ENCODE results near the gene GREB1.

DNA sequence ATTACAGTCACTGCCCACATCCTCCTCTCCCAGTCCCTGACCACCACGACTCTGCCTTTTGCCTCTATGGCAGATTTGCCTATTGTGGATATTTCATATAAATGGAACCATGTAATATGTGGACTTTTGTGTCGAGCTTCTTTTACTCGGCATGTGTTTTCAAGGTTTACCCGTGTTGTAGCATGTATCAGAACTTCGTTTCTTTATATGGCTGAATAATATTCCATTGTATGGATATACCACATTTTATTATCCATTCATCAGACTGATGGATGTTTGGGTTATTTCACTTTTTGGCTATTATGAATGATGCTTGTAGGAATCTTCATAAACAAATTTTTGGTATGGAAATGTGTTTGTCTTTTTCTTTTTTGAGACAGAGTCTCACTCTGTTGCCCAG, 43.7 kb upstream of the GREB1 start:
- TF ChIP-seq EZH2 (IDR thresholded peaks at IDR 0.05; ENCODE audit: low read length, unreplicated experiment) (no peak), CTCF (conservative IDR thresholded peaks at IDR 0.05; ENCODE audit: low read depth, low read length) (no peak)
